Endothelial cell (in vitro differentiated cells): Measurements from ENCODE around the gene FOSL2. TPM values are rescaled to one million over a fixed set of nuclear protein-coding genes. Genes with fewer than 3 reads are reported as not detected.
A peak's percentile ranks its signal among the peaks of the same experiment; 100 is the strongest.

Source experiments
- DNase-seq: peaks from one replicate; pipeline ENCODE4 v3.0.0; 2021; ENCODE audit warnings: low spot score
- H3K27ac Mint-ChIP-seq: one replicate; pipeline ENCODE4 v1.8.0; 2021; ENCODE audit warnings: mixed read lengths, inconsistent platforms; ENCODE audit not compliant: unreplicated experiment
- H3K27me3 Mint-ChIP-seq: one replicate; pipeline ENCODE4 v1.8.0; 2021; ENCODE audit warnings: mild to moderate bottlenecking, moderate library complexity, mixed read lengths, inconsistent platforms; ENCODE audit not compliant: unreplicated experiment
- H3K36me3 Mint-ChIP-seq: one replicate; pipeline ENCODE4 v1.8.0; 2021; ENCODE audit warnings: mild to moderate bottlenecking, low read depth, mixed read lengths, inconsistent platforms; ENCODE audit not compliant: unreplicated experiment
- H3K4me1 Mint-ChIP-seq: one replicate; pipeline ENCODE4 v1.8.0; 2021; ENCODE audit warnings: mild to moderate bottlenecking, mixed read lengths, inconsistent platforms; ENCODE audit not compliant: unreplicated experiment
- H3K4me3 Mint-ChIP-seq: one replicate; pipeline ENCODE4 v1.8.0; 2021; ENCODE audit warnings: mild to moderate bottlenecking, mixed read lengths, inconsistent platforms; ENCODE audit not compliant: unreplicated experiment
- H3K9me3 Mint-ChIP-seq: one replicate; pipeline ENCODE4 v1.8.0; 2021; ENCODE audit warnings: mixed read lengths, inconsistent platforms; ENCODE audit not compliant: unreplicated experiment
- total RNA-seq: library from RNA; stranded (reverse); fragmentation: NEBNext Ultra II Directional; extraction: Animal tissue kit (Norgen Biotek cat#: 25700); gene quantifications from one replicate; pipeline ENCODE4 v1.2.1, GENCODE V29; 2021; ENCODE audit not compliant: unreplicated experiment
- TF ChIP-seq, protein P1 (sequence below): fragments of 200-600 bp; sonication (generic); IDR thresholded peaks from one replicate; pipeline ENCODE4 v1.5.0; 2021; ENCODE audit warnings: antibody characterized with exemption; ENCODE audit not compliant: unreplicated experiment

Gene FOSL2
- total RNA-seq, 1 donor from 2014 or later: 24.4 TPM

DNA sequence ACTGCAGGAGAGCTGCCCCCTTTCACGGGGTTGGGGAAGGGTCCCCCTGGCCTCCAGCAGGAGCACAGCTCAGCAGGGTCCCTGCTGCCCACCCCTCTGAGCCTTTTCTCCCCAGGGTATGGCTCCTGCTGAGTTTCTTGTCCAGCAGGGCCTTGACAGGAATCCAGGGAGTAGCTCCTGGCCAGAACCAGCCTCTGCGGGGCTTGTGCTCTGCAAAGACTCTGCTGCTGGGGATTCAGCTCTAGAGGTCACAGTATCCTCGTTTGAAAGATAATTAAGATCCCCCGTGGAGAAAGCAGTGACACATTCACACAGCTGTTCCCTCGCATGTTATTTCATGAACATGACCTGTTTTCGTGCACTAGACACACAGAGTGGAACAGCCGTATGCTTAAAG lies 21.2 kb downstream of the FOSL2 start:
- Mint-ChIP-seq H3K36me3 (peaks cover 26% of the 10 kb centered on the region), H3K9me3 (no peaks in the 10 kb centered on the region), H3K4me1 (peaks cover 11% of the 10 kb centered on the region), H3K4me3 (peak overlapping the region; percentile 31), H3K27ac (no peak overlapping the region), H3K27me3 (peaks cover 10% of the 10 kb centered on the region)
- TF ChIP-seq, protein P1, sequence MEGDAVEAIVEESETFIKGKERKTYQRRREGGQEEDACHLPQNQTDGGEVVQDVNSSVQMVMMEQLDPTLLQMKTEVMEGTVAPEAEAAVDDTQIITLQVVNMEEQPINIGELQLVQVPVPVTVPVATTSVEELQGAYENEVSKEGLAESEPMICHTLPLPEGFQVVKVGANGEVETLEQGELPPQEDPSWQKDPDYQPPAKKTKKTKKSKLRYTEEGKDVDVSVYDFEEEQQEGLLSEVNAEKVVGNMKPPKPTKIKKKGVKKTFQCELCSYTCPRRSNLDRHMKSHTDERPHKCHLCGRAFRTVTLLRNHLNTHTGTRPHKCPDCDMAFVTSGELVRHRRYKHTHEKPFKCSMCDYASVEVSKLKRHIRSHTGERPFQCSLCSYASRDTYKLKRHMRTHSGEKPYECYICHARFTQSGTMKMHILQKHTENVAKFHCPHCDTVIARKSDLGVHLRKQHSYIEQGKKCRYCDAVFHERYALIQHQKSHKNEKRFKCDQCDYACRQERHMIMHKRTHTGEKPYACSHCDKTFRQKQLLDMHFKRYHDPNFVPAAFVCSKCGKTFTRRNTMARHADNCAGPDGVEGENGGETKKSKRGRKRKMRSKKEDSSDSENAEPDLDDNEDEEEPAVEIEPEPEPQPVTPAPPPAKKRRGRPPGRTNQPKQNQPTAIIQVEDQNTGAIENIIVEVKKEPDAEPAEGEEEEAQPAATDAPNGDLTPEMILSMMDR: no peak
- DNase-seq: no peak

DNA sequence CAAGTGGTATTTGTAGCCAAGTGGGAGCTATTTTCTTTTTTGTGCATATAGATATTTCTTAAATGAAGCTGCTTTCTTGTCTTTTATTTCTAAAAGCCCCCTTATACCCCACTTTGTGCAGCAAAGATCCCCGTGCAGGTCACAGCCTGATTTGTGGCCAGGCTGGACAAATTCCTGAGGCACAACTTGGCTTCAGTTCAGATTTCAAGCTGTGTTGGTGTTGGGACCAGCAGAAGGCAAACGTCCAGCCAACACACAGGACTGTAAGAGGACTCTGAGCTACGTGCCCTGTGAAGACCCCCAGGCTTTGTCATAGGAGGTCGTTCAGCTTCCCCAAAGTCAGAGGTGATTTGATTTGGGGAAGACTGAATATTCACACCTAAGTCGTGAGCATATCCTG lies 21.9 kb downstream of the FOSL2 start:
- H3K27ac Mint-ChIP-seq: no peak overlapping the region
- peaks cover 11% of the 10 kb centered on the region for H3K4me1 Mint-ChIP-seq
- H3K36me3 Mint-ChIP-seq: peaks cover 21% of the 10 kb centered on the region
- H3K9me3 Mint-ChIP-seq: no peaks in the 10 kb centered on the region
- DNase-seq: no peak
- peaks cover 10% of the 10 kb centered on the region for H3K27me3 Mint-ChIP-seq
- TF ChIP-seq, protein P1: no peak
- no peak overlapping the region for H3K4me3 Mint-ChIP-seq

- Mint-ChIP-seq H3K9me3 (no peaks in the 10 kb centered on the region), H3K4me1 (peaks cover 11% of the 10 kb centered on the region), H3K27ac (no peak overlapping the region), H3K27me3 (peaks cover 9% of the 10 kb centered on the region), H3K4me3 (no peak overlapping the region), H3K36me3 (peaks cover 18% of the 10 kb centered on the region)
- TF ChIP-seq, protein P1: no peak
- DNase-seq: no peak
Observed at GRCh38 chr2:28415010-28415409, 22.4 kb downstream of the FOSL2 start.

DNA sequence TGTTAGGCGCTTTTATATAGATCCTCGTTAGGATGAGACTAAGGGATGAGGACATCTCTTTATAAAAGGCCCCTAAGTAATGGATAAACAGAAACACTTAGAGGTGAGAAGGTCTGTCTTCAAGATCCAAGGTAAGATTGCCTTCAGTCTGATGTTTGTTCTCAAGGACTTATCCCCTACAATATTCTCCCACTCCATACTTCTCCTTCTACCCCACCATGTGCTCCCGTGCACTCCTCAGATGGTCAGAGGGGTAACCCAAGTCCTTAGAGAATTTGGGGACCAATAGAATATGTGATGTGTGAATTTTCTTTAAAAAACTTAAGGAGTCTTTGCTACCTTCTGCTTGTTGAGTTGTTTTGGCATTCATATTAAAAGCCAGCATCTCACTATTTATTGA lies 23.1 kb downstream of the FOSL2 start:
- H3K4me1 Mint-ChIP-seq: peaks cover 8% of the 10 kb centered on the region
- H3K4me3 Mint-ChIP-seq: no peak overlapping the region

DNA sequence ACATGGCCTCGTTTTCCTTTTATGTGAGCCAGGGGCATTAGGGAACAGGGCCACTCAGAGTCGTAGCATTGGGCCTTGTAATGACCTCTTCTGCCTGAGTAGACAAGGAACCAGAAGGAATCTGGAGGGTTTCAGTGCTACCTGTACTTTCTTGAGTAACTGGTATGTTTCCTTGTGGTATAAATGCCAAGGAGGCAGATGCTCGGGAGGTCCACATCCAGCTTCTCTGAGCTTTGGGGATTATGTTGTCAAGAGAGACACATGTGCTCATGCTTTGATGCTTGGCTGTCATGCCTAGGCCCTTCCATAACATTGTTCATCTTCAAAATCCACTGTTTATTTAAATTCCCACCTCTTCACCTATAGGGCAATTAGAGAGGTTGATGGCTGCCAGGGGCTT lies 26.3 kb downstream of the FOSL2 start:
- H3K4me1 Mint-ChIP-seq: peaks cover 24% of the 10 kb centered on the region
- H3K4me3 Mint-ChIP-seq: no peak overlapping the region
- no peak for DNase-seq
- H3K27me3 Mint-ChIP-seq: peaks cover 3% of the 10 kb centered on the region
- no peak overlapping the region for H3K27ac Mint-ChIP-seq
- TF ChIP-seq, protein P1: no peak
- H3K36me3 Mint-ChIP-seq: peaks cover 5% of the 10 kb centered on the region
- no peaks in the 10 kb centered on the region for H3K9me3 Mint-ChIP-seq

More for the DNA sequence above, 23.1 kb downstream of the FOSL2 start:
- Mint-ChIP-seq H3K27ac (no peak overlapping the region), H3K36me3 (peaks cover 14% of the 10 kb centered on the region), H3K9me3 (no peaks in the 10 kb centered on the region), H3K27me3 (peaks cover 8% of the 10 kb centered on the region)
- DNase-seq: no peak
- TF ChIP-seq, protein P1: no peak
